Fibroblast of peridontal ligament (primary cell): ENCODE measurements around the gene HLX.
A peak's percentile ranks its signal among the peaks of the same experiment; 100 is the strongest.

ENCODE experiments used
- DNase-seq: peaks from one replicate; pipeline ENCODE4 v3.0.0-alpha.2; 2010; ENCODE audit errors: extremely low read depth

HLX gene

GRCh38 chr1:220925707-220926106 is 46.5 kb downstream of the HLX start:
- peak; percentile 31 for DNase-seq

GRCh38 chr1:220926146-220926545 is 46.9 kb downstream of the HLX start:
- DNase-seq: peak; percentile 33

GRCh38 chr1:220927442-220927841 is 48.2 kb downstream of the HLX start:
- DNase-seq: no peak

DNA sequence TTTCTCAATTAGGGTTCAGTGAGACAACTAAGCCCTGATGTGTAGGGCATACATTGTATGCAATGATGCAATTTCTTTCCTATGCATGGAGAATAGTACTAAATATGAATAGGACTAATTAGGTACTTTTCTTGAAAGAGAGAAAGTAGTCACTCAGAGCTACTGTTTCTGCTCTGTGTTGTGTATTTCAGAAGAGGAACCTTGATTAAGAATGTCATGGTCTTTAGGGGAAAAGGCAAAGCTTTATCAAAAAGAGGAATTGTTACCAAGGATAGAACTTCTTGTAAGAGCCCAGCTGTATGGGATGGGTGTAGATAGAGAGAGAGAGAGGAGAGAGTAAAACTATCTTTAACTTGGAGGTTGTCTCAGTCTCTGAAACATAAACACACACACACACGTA is 49.1 kb downstream of the HLX start:
- no peak for DNase-seq

- DNase-seq: no peak
Observed at GRCh38 chr1:220928725-220929300, 49.6 kb downstream of the HLX start.

DNA sequence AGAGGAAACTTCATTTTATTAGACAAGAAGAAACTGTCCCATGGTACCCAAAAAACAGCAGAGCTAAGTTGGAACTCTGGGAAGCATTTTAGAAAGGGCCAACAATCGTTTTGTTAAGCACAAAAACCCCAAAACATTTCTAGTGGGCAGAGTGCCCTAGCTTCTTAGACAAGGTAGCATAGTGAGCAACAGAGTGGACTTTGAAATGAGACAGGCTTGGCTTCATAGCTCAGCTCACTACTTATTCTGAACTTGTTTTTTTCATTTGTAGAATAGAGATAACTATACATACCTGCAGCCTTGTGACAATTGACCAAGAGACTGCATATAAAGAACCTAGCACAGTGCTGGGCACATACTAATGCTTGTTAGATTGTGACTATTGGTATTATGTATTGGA is 50.1 kb downstream of the HLX start:
- no peak for DNase-seq
